Colonic mucosa (tissue), 4 donors: Measurements from ENCODE around the gene KARS1. TPM values are rescaled to one million over a fixed set of nuclear protein-coding genes. Genes with fewer than 3 reads are reported as not detected.

ENCODE experiments used
- DNase-seq: peaks from one replicate; pipeline ENCODE4 v3.0.0-alpha.2; 2020
- H3K27ac ChIP-seq: fragments of 200-600 bp; one replicate; pipeline ENCODE4 v1.8.0; 2021
- H3K27me3 ChIP-seq: fragments of 200-600 bp; one replicate; pipeline ENCODE4 v1.8.0; 2021
- H3K36me3 ChIP-seq: fragments of 200-600 bp; one replicate; pipeline ENCODE4 v1.8.0; 2021
- H3K4me1 ChIP-seq: fragments of 200-600 bp; one replicate; pipeline ENCODE4 v1.8.0; 2021; ENCODE audit warnings: mild to moderate bottlenecking
- H3K4me3 ChIP-seq: fragments of 200-600 bp; one replicate; pipeline ENCODE4 v1.8.0; 2021
- H3K9ac ChIP-seq, 2 donors: one replicate each; pipeline ENCODE4 v1.7.0; 2013; ENCODE audit warnings: control low read depth in 2 of 2, low read depth in 2 of 2, low read length in 2 of 2
- H3K9me3 ChIP-seq: fragments of 200-600 bp; one replicate; pipeline ENCODE4 v1.8.0; 2021
- intact Hi-C: fragments of 100-400 bp; cut with DNase I; formaldehyde crosslinking; loops from one replicate; pipeline ENCODE4 v1.14.1; 2022
- total RNA-seq, 2 donors: library from RNA; stranded (reverse); fragmentation: NEBNext Ultra II Directional in 1 of 2; extraction: Animal tissue kit (Norgen Biotek cat#: 25700) in 1 of 2; gene quantifications; one replicate each; pipeline ENCODE4 v1.2.1, GENCODE V29; 2021
- TF ChIP-seq, protein P1 (sequence below): fragments of 200-600 bp; IDR thresholded peaks from one replicate; pipeline ENCODE4 v1.8.0; 2022; ENCODE audit warnings: antibody characterized with exemption, mild to moderate bottlenecking
- donor health status: healthy.
- donor health status: DM: no; HTN: no; CAD: no.
- donor health status: DM: no; HTN: no; CAD: no.

Gene KARS1
- total RNA-seq, 2 donors from 2014 or later, result 102 to 151 TPM

DNA sequence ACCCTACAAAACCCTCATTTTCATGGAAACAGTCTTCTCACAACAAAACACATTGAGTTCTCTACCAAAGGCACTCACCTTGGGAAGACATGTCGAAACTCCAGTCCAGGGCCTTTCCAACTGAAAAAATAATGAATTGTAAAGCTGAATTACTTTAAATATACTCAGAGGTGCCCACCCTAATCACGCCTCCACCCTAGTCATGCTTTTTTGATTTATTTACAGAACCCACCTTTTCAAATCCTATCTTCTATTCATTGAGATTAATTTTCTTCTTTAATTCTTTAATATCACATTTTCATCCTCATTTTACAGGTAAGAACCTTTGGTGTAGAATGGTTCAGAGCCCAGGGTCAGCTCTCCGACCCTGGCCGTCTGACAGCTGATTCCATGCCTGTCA, 29.4 kb upstream of the KARS1 start, which contains the start of gene CPHXL2:
TSS of gene CPHXL2 (minus strand) at position 101 of the 400 bp plus-strand sequence. CDS start at position 91, 10 bp downstream.
- Histone ChIP-seq H3K36me3 (no peaks in the 10 kb centered on the region), H3K9me3 (no peaks in the 10 kb centered on the region), H3K4me3 (no peak within 1 kb of the TSS), H3K4me1 (no peaks in the 10 kb centered on the region), H3K27ac (no peak within 1 kb of the TSS), H3K27me3 (no peaks in the 10 kb centered on the region), H3K9ac (no peak within 1 kb of the TSS)
- TF ChIP-seq, protein P1, sequence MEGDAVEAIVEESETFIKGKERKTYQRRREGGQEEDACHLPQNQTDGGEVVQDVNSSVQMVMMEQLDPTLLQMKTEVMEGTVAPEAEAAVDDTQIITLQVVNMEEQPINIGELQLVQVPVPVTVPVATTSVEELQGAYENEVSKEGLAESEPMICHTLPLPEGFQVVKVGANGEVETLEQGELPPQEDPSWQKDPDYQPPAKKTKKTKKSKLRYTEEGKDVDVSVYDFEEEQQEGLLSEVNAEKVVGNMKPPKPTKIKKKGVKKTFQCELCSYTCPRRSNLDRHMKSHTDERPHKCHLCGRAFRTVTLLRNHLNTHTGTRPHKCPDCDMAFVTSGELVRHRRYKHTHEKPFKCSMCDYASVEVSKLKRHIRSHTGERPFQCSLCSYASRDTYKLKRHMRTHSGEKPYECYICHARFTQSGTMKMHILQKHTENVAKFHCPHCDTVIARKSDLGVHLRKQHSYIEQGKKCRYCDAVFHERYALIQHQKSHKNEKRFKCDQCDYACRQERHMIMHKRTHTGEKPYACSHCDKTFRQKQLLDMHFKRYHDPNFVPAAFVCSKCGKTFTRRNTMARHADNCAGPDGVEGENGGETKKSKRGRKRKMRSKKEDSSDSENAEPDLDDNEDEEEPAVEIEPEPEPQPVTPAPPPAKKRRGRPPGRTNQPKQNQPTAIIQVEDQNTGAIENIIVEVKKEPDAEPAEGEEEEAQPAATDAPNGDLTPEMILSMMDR, result no peak
- no peak for DNase-seq
- intact Hi-C loops, result no loop called here

GRCh38 chr16:75667503-75667902, 20.0 kb upstream of the KARS1 start:
- intact Hi-C loops, result no loop called here
- no peak for DNase-seq

GRCh38 chr16:75660726-75661302, 13.3 kb upstream of the KARS1 start:
- Histone ChIP-seq H3K4me1 (no peaks in the 10 kb centered on the region), H3K4me3 (no peak overlapping the region), H3K36me3 (peaks cover 5% of the 10 kb centered on the region), H3K9me3 (no peaks in the 10 kb centered on the region), H3K9ac (no peak overlapping the region), H3K27me3 (no peaks in the 10 kb centered on the region), H3K27ac (no peak overlapping the region)
- TF ChIP-seq, protein P1, result no peak
- no peak for DNase-seq
- intact Hi-C loops, result no loop called here

More at GRCh38 chr16:75667503-75667902, 20.0 kb upstream of the KARS1 start:
- Histone ChIP-seq H3K4me1 (no peaks in the 10 kb centered on the region), H3K9ac (no peak overlapping the region), H3K27me3 (no peaks in the 10 kb centered on the region), H3K4me3 (no peak overlapping the region), H3K9me3 (no peaks in the 10 kb centered on the region), H3K27ac (no peak overlapping the region), H3K36me3 (no peaks in the 10 kb centered on the region)
- TF ChIP-seq, protein P1, result no peak

GRCh38 chr16:75660321-75660720, 12.9 kb upstream of the KARS1 start:
- Histone ChIP-seq H3K27me3 (no peaks in the 10 kb centered on the region), H3K9me3 (no peaks in the 10 kb centered on the region), H3K36me3 (peaks cover 10% of the 10 kb centered on the region), H3K9ac (no peak overlapping the region), H3K4me3 (no peak overlapping the region), H3K4me1 (no peaks in the 10 kb centered on the region), H3K27ac (no peak overlapping the region)
- TF ChIP-seq, protein P1, result no peak
- DNase-seq, result no peak
- intact Hi-C loops, result no loop called here

GRCh38 chr16:75658175-75658574, 10.7 kb upstream of the KARS1 start:
- H3K4me1 ChIP-seq, result no peaks in the 10 kb centered on the region
- intact Hi-C loops, result no loop called here
- no peak for DNase-seq
- H3K27ac ChIP-seq, result no peak overlapping the region
- no peaks in the 10 kb centered on the region for H3K9me3 ChIP-seq
- H3K36me3 ChIP-seq, result peaks cover 14% of the 10 kb centered on the region
- H3K9ac ChIP-seq, result no peak overlapping the region
- H3K4me3 ChIP-seq, result no peak overlapping the region
- H3K27me3 ChIP-seq, result no peaks in the 10 kb centered on the region
- TF ChIP-seq, protein P1, result no peak
